ENCODE measurements around the gene ZNF835.

- TF ChIP-seq CTCF (IDR thresholded peaks at IDR 0.05) = no peak
- no peak for TF ChIP-seq POLR2A (IDR thresholded peaks at IDR 0.05)
These were observed 48.7 kb upstream of the ZNF835 start for GRCh38 chr19:56720281-56720680.

Data from uterus (tissue), 2 donors.